SK-N-SH (cell line): ENCODE results near the gene MEIG1.

ENCODE experiments used
- CHD2 ChIP-seq: fragments of 150-350 bp; IDR thresholded peaks from 2 replicates; pipeline ENCODE4 v1.6.1; 2018; ENCODE audit warnings: low read length; ENCODE audit not compliant: partially characterized antibody
- EP300 ChIP-seq, 2 experiments: IDR thresholded peaks; 2 replicates each; pipeline versions ENCODE4 v1.4.0 to v1.6.1; 2012; ENCODE audit warnings: borderline replicate concordance in 1 of 2, low read depth in 1 of 2, low read length in 1 of 2
- EZH2phosphoT487 ChIP-seq: fragments of 200-600 bp; sonication (generic); IDR thresholded peaks from 2 replicates; pipeline ENCODE4 v1.6.1; 2017; ENCODE audit warnings: low read depth, mixed run types, mild to moderate bottlenecking, antibody characterized with exemption, moderate library complexity, borderline replicate concordance
- MAX ChIP-seq: IDR thresholded peaks from 2 replicates; pipeline ENCODE4 v1.4.0; 2012; ENCODE audit warnings: low read depth
- NRF1 ChIP-seq: IDR thresholded peaks from 2 replicates; pipeline ENCODE4 v1.6.1; 2012; ENCODE audit warnings: low read depth, mild to moderate bottlenecking, low read length
- RAD21 ChIP-seq: IDR thresholded peaks from 2 replicates; pipeline ENCODE4 v1.6.1; 2012; ENCODE audit warnings: mild to moderate bottlenecking, low read length
- RCOR1 ChIP-seq: fragments of 150-350 bp; IDR thresholded peaks from 2 replicates; pipeline ENCODE4 v1.6.1; 2017; ENCODE audit warnings: antibody characterized with exemption, low read length
- TAF1 ChIP-seq: IDR thresholded peaks from 2 replicates; pipeline ENCODE4 v1.6.1; 2012; ENCODE audit warnings: low read depth, mild to moderate bottlenecking, low read length, moderate library complexity, borderline replicate concordance
- TEAD4 ChIP-seq: IDR thresholded peaks from 2 replicates; pipeline ENCODE4 v1.4.0; 2012; ENCODE audit warnings: mild to moderate bottlenecking, borderline replicate concordance; ENCODE audit not compliant: insufficient read depth
- TF ChIP-seq, protein P1 (sequence below): fragments of 200-600 bp; sonication (generic); IDR thresholded peaks from 2 replicates; pipeline ENCODE4 v1.6.1; 2017; ENCODE audit warnings: antibody characterized with exemption, mild to moderate bottlenecking, moderate library complexity
- TF ChIP-seq, protein P2 (sequence below): IDR thresholded peaks from 2 replicates; pipeline ENCODE4 v1.6.1; 2012; ENCODE audit warnings: mild to moderate bottlenecking, low read depth, low read length, moderate library complexity
- TF ChIP-seq, protein P3 (sequence below): fragments of 150-350 bp; IDR thresholded peaks from 2 replicates; pipeline ENCODE4 v1.6.1; 2016; ENCODE audit warnings: mild to moderate bottlenecking, low read depth, low read length
- TF ChIP-seq, protein P4 (sequence below): IDR thresholded peaks from 2 replicates; pipeline ENCODE4 v1.4.0; 2012; ENCODE audit warnings: low read depth, borderline replicate concordance

GRCh38 chr10:14952851-14953423, 6.3 kb upstream of the MEIG1 start:
- TF ChIP-seq NRF1 (no peak), RAD21 (no peak), EZH2phosphoT487 (no peak), TEAD4 (no peak), EP300 (IDR thresholded peaks at IDR 0.05; ENCODE audit: borderline replicate concordance in 1 of 2, low read depth in 1 of 2, low read length in 1 of 2) (no peak), MAX (no peak), CHD2 (no peak), RCOR1 (no peak), TAF1 (no peak)
- TF ChIP-seq, protein P1, sequence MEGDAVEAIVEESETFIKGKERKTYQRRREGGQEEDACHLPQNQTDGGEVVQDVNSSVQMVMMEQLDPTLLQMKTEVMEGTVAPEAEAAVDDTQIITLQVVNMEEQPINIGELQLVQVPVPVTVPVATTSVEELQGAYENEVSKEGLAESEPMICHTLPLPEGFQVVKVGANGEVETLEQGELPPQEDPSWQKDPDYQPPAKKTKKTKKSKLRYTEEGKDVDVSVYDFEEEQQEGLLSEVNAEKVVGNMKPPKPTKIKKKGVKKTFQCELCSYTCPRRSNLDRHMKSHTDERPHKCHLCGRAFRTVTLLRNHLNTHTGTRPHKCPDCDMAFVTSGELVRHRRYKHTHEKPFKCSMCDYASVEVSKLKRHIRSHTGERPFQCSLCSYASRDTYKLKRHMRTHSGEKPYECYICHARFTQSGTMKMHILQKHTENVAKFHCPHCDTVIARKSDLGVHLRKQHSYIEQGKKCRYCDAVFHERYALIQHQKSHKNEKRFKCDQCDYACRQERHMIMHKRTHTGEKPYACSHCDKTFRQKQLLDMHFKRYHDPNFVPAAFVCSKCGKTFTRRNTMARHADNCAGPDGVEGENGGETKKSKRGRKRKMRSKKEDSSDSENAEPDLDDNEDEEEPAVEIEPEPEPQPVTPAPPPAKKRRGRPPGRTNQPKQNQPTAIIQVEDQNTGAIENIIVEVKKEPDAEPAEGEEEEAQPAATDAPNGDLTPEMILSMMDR: peak; percentile 26
- TF ChIP-seq, protein P2, sequence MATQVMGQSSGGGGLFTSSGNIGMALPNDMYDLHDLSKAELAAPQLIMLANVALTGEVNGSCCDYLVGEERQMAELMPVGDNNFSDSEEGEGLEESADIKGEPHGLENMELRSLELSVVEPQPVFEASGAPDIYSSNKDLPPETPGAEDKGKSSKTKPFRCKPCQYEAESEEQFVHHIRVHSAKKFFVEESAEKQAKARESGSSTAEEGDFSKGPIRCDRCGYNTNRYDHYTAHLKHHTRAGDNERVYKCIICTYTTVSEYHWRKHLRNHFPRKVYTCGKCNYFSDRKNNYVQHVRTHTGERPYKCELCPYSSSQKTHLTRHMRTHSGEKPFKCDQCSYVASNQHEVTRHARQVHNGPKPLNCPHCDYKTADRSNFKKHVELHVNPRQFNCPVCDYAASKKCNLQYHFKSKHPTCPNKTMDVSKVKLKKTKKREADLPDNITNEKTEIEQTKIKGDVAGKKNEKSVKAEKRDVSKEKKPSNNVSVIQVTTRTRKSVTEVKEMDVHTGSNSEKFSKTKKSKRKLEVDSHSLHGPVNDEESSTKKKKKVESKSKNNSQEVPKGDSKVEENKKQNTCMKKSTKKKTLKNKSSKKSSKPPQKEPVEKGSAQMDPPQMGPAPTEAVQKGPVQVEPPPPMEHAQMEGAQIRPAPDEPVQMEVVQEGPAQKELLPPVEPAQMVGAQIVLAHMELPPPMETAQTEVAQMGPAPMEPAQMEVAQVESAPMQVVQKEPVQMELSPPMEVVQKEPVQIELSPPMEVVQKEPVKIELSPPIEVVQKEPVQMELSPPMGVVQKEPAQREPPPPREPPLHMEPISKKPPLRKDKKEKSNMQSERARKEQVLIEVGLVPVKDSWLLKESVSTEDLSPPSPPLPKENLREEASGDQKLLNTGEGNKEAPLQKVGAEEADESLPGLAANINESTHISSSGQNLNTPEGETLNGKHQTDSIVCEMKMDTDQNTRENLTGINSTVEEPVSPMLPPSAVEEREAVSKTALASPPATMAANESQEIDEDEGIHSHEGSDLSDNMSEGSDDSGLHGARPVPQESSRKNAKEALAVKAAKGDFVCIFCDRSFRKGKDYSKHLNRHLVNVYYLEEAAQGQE: no peak
- TF ChIP-seq, protein P3, sequence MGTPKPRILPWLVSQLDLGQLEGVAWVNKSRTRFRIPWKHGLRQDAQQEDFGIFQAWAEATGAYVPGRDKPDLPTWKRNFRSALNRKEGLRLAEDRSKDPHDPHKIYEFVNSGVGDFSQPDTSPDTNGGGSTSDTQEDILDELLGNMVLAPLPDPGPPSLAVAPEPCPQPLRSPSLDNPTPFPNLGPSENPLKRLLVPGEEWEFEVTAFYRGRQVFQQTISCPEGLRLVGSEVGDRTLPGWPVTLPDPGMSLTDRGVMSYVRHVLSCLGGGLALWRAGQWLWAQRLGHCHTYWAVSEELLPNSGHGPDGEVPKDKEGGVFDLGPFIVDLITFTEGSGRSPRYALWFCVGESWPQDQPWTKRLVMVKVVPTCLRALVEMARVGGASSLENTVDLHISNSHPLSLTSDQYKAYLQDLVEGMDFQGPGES: no peak
- TF ChIP-seq, protein P4, sequence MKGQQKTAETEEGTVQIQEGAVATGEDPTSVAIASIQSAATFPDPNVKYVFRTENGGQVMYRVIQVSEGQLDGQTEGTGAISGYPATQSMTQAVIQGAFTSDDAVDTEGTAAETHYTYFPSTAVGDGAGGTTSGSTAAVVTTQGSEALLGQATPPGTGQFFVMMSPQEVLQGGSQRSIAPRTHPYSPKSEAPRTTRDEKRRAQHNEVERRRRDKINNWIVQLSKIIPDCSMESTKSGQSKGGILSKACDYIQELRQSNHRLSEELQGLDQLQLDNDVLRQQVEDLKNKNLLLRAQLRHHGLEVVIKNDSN: no peak
